Epithelial cell of proximal tubule (primary cell): ENCODE results near the gene FAHD1. TPM values are rescaled to one million over a fixed set of nuclear protein-coding genes. Genes with fewer than 3 reads are reported as not detected.

Experiments used
- DNase-seq: peaks from one replicate; pipeline ENCODE4 v3.0.0-alpha.2; 2011; ENCODE audit warnings: low read depth
- H3K4me3 ChIP-seq: 2 replicates; pipeline ENCODE4 v1.5.1; 2011; ENCODE audit warnings: low read depth, mild to moderate bottlenecking, low read length
- CTCF ChIP-seq: conservative IDR thresholded peaks from 2 replicates; pipeline ENCODE4 v1.5.1; 2012; ENCODE audit warnings: low read depth, mild to moderate bottlenecking, low read length
- total RNA-seq: library from RNA; depleted of rRNA; stranded (reverse); fragments of >200 nt; gene quantifications from 2 replicates; pipeline ENCODE4 v1.2.3, GENCODE V29; 2015

Gene FAHD1
- total RNA-seq, result 47.7 and 59.2 TPM in 2 replicates

GRCh38 chr16:1826691-1827573, at the start of gene FAHD1, which contains the start of gene HAGH:
TSS of gene FAHD1 (plus strand) at chr16:1827206. CDS start at chr16:1827239, 33 bp downstream.
TSS of gene HAGH (minus strand) at chr16:1826825. CDS start at chr16:1826787, 38 bp downstream.
- TF ChIP-seq CTCF, result no peak
- peak; percentile 56 for DNase-seq
- H3K4me3 ChIP-seq, result peak within 1 kb of the TSS; percentile 84

DNA sequence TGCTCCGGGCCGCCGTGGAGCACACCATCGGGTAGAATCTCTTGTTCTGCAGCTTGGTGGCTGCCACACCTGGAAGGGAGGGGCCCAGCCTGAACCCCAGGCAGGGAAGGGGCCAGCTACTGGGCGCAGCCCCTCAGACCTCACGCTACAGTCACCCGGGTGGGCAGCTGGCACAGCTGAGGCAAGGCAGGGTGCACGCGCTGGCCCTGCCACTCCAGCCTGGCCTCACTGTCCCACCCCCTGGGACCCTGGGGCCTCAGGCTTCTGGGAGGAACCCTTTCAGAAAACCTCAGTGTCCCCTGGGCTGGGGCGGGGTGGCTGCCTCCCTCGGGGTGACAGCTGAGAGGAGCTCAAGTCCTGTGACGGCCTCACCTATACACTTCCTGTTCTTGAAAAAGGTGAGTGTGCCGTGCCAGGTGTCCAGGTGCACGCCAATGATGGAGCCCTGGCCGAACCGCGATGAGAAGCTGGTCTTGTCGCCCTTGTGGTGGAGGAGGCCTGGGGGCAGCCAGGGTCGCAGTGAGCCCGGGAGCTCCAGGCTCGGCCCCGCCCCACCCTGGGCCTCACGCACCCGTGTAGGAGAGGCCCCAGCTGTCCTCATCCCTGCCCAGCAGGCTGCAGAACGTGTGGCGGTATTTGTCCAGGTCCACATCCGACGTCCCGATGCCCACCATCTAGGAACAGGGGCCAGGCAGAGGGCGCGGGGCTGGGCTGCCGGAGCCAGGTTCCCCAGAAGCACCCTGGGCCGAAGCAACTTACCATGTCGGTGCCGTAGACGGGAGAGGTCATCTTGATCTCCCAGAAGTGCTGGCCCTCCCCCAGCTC, 49.4 kb upstream of the FAHD1 start:
- TF ChIP-seq CTCF, result no peak
- DNase-seq, result no peak
- H3K4me3 ChIP-seq, result no peak overlapping the region

DNA sequence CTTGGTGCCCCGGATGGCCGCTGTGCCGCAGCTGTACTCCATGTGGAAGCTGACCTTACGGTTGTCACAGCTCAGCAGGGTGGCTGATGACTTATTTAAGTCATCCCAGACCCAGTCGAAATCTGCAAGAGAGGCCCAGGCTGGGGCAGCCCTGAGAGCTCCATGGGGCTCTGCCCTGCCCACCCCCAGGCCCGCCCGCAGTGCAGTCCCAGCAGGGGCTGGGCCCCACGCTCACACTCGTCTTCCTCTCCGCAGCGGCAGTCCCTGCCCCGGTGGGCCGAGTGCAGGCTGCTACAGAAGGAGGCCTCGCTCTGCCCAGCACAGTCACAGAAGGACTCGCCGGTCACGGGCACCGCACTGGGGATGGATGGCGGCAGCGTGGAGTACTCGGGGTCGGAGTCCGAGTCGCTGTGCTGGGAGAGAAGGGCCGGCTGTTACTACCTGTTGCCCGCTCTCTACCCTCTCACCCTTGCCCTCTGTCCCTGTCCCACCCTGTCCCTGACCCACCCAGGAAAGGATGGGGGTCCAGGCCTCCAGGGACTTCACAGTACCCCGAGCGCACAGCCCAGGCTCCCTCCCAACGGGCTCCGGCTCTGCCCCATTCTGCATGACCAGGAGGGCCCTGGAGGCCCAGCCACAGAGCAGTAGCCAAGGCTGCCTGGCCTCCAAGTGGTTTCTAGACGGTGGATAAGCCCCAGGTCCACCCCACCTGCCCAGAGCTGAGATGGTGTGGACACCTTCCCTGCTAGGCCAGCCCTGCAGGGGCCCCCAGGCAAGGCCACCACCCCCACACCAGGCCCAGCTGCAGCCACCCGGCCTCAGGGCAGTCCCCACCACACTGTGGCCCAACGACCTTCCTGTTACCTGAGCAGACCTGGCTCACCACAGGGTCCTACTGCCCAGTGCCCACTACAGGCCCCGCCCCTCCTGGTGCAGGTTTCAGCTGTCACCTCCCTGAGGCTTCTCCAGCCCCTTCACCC, 48.5 kb upstream of the FAHD1 start:
- TF ChIP-seq CTCF, result no peak
- no peak for DNase-seq
- H3K4me3 ChIP-seq, result no peak overlapping the region

DNA sequence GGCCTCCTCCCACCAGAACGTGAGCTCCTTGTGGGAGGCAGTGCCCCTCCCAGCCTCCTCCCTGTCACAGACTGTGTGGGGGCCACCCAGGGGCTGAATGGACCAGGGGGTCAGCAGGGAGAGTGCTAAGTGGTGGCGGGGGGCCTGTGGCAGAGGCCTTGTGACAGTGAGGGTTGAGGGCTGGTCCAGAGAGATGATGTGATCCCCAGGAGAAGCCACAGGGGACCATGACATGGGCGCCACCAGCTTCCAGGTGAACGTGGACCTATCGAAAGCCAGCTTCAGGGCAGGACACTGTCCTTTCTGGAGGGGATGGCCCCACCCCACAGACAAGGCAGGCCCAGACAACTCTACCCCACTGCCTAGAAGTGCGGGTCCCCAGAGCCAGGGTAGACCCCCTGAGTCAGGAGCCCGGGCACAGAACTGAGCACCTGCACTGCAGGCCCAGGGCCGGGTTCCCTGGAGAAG, 47.7 kb upstream of the FAHD1 start:
- DNase-seq, result no peak
- TF ChIP-seq CTCF, result no peak
- H3K4me3 ChIP-seq, result no peak overlapping the region

DNA sequence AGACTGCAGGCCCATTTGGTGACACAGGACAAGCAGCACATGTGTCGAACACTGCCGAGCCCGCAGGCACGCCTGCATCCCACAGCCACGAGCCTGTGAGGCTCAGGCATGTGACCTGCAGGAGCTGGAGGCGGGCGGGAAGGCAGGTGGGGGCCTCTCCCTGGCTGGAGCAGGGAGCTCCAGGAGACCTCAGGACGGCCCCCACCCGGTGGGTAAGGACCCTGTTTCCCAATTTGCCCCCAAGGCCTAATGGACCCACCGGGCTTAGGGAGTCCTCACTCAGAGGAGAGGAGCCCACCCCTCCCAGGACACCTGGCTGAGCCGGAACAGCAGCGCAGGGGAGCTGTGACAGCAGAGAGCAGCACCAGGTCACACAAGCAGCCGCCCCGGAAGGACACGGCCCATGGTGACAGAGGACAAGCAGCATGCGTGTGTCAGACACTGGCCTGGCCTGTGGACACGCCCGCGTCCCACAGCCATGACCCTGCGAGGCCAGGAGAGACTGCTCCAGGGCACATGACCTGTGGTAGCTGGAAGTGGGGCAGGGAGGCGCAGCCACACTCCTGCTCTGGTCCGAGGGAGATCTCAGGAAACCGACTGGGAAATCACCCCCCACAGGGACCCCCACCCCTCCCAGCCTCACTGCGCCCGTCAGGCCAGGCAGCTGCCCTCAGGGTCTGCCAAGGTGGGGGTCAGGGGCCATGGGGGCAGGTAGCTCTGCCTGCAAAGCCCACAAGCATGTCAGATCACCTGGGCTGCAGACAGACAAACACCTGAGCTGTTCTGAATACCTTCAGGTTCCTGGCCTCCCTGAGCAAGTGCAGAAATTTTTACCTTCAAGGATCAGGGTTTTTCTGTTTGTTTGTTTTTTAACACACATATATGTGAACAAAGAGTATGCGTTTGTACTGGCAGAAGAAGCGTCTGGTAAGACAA, 47.0 kb upstream of the FAHD1 start:
- H3K4me3 ChIP-seq, result no peak overlapping the region
- no peak for TF ChIP-seq CTCF
- DNase-seq, result no peak
